ENCODE measurements around the gene MAT2A.

DNA sequence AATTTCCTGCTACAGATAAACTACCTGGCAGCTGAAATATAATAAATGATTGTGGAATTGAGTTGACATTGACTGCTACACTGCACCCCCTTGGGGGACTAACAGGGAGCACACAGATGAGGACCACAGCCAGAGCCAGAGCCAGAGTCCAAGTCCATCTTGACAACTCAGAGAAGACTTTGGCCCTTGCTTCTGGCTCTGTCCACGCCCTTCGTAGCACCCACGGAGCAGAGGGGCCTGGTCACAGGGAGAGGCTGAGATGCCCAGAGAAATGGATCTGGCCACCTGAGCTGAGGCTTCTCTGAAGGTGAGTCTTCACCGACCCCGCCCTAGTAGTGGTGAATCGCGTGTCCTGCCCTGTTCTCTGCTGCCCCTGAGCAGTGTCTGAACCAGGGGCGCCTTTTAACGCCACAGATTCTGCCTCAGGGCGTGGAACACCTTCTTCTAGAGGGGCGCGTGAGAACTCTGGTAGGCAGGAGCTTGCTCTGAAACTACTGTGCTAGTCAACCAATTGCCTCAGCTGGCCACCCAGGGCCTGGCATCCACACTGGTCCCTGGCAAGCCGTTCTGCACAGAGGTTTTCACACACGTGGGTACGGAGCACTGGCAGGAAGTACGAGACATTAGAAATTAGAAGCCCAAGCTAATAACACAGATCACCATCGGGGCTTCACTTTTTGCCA, 35.7 kb upstream of the MAT2A start:
- TF ChIP-seq, protein P1, sequence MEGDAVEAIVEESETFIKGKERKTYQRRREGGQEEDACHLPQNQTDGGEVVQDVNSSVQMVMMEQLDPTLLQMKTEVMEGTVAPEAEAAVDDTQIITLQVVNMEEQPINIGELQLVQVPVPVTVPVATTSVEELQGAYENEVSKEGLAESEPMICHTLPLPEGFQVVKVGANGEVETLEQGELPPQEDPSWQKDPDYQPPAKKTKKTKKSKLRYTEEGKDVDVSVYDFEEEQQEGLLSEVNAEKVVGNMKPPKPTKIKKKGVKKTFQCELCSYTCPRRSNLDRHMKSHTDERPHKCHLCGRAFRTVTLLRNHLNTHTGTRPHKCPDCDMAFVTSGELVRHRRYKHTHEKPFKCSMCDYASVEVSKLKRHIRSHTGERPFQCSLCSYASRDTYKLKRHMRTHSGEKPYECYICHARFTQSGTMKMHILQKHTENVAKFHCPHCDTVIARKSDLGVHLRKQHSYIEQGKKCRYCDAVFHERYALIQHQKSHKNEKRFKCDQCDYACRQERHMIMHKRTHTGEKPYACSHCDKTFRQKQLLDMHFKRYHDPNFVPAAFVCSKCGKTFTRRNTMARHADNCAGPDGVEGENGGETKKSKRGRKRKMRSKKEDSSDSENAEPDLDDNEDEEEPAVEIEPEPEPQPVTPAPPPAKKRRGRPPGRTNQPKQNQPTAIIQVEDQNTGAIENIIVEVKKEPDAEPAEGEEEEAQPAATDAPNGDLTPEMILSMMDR (optimal IDR thresholded peaks at IDR 0.05 in 1 of 3, IDR thresholded peaks at IDR 0.05 in 1 of 3, conservative IDR thresholded peaks at IDR 0.05 in 1 of 3; ENCODE audit: extremely low read depth in 1 of 3, insufficient read depth in 2 of 3, low read length in 3 of 3), result peak in 1 of 3 experiments; percentile 1
- TF ChIP-seq EZH2 (IDR thresholded peaks at IDR 0.05; ENCODE audit: low read length), result no peak
